ENCODE data around the gene ATRX.
"Not testable (repeated sequence)": the region's sequence is repeated elsewhere in the genome, so short reads cannot be mapped to it uniquely, and the experiment has no call there.

- TF ChIP-seq, protein P1, sequence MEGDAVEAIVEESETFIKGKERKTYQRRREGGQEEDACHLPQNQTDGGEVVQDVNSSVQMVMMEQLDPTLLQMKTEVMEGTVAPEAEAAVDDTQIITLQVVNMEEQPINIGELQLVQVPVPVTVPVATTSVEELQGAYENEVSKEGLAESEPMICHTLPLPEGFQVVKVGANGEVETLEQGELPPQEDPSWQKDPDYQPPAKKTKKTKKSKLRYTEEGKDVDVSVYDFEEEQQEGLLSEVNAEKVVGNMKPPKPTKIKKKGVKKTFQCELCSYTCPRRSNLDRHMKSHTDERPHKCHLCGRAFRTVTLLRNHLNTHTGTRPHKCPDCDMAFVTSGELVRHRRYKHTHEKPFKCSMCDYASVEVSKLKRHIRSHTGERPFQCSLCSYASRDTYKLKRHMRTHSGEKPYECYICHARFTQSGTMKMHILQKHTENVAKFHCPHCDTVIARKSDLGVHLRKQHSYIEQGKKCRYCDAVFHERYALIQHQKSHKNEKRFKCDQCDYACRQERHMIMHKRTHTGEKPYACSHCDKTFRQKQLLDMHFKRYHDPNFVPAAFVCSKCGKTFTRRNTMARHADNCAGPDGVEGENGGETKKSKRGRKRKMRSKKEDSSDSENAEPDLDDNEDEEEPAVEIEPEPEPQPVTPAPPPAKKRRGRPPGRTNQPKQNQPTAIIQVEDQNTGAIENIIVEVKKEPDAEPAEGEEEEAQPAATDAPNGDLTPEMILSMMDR (conservative IDR thresholded peaks at IDR 0.05; ENCODE audit: low read length) = not testable (repeated sequence)
- TF ChIP-seq EZH2phosphoT487 (IDR thresholded peaks at IDR 0.05; ENCODE audit: borderline replicate concordance, low read depth, low read length) = not testable (repeated sequence)
Measured at GRCh38 chrX:77821989-77822388, 36.0 kb upstream of the ATRX start.

All from OCI-LY7 (cell line).